ENCODE data around the gene RANBP17. TPM values are rescaled to one million over a fixed set of nuclear protein-coding genes. Genes with fewer than 3 reads are reported as not detected.

RANBP17 gene
- total RNA-seq, 1 donor from 2014 or later: 79.9 TPM

GRCh38 chr5:171129308-171129707 lies 267.5 kb downstream of the RANBP17 start:
- no peaks in the 10 kb centered on the region for H3K36me3 ChIP-seq (ENCODE audit: control insufficient read depth in 3 of 3, insufficient read depth in 3 of 3, low read length in 3 of 3)
- no peaks in the 10 kb centered on the region for H3K4me1 ChIP-seq (ENCODE audit: control insufficient read depth in 3 of 3, insufficient read depth in 3 of 3, low read length in 3 of 3)
- H3K27me3 ChIP-seq (ENCODE audit: control insufficient read depth in 3 of 3, insufficient read depth in 3 of 3, low read length in 3 of 3): no peaks in the 10 kb centered on the region
- H3K9me3 ChIP-seq (ENCODE audit: control insufficient read depth in 3 of 3, low read length in 3 of 3): no peaks in the 10 kb centered on the region
- H3K4me3 ChIP-seq (ENCODE audit: low read length in 3 of 3): no peak overlapping the region
- no peak overlapping the region for H3K9ac ChIP-seq (ENCODE audit: low read depth in 1 of 3, low read length in 3 of 3)
- H3K27ac ChIP-seq (ENCODE audit: low read depth, low read length): no peak overlapping the region

DNA sequence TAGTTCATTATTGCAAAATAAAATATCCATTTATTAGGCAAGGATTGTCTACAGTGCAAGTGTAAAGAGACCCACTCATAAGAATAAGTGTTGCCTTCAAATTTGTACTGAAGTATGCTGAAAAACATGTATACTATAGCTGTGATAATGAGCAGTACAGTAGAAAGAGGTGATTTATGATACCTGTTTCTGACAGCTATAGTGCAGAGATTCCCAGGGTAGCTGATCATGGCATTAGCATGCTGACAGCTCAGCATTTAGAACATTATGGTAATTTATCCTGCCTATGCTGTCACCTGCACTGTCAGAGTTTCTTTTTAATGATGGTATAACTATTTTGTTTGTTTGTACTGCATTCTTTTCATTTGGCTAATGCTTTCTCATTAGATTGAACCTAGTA lies 269.7 kb downstream of the RANBP17 start:
- H3K4me1 ChIP-seq (ENCODE audit: control insufficient read depth in 3 of 3, insufficient read depth in 3 of 3, low read length in 3 of 3): no peaks in the 10 kb centered on the region
- H3K9me3 ChIP-seq (ENCODE audit: control insufficient read depth in 3 of 3, low read length in 3 of 3): no peaks in the 10 kb centered on the region
- H3K36me3 ChIP-seq (ENCODE audit: control insufficient read depth in 3 of 3, insufficient read depth in 3 of 3, low read length in 3 of 3): no peaks in the 10 kb centered on the region
- no peak overlapping the region for H3K27ac ChIP-seq (ENCODE audit: low read depth, low read length)
- H3K4me3 ChIP-seq (ENCODE audit: low read length in 3 of 3): no peak overlapping the region
- no peak overlapping the region for H3K9ac ChIP-seq (ENCODE audit: low read depth in 1 of 3, low read length in 3 of 3)
- no peaks in the 10 kb centered on the region for H3K27me3 ChIP-seq (ENCODE audit: control insufficient read depth in 3 of 3, insufficient read depth in 3 of 3, low read length in 3 of 3)

- Histone ChIP-seq H3K36me3 (ENCODE audit: control insufficient read depth in 3 of 3, insufficient read depth in 3 of 3, low read length in 3 of 3) (no peaks in the 10 kb centered on the region), H3K9ac (ENCODE audit: low read depth in 1 of 3, low read length in 3 of 3) (no peak overlapping the region), H3K4me1 (ENCODE audit: control insufficient read depth in 3 of 3, insufficient read depth in 3 of 3, low read length in 3 of 3) (no peaks in the 10 kb centered on the region), H3K9me3 (ENCODE audit: control insufficient read depth in 3 of 3, low read length in 3 of 3) (no peaks in the 10 kb centered on the region), H3K4me3 (ENCODE audit: low read length in 3 of 3) (no peak overlapping the region), H3K27me3 (ENCODE audit: control insufficient read depth in 3 of 3, insufficient read depth in 3 of 3, low read length in 3 of 3) (no peaks in the 10 kb centered on the region), H3K27ac (ENCODE audit: low read depth, low read length) (no peak overlapping the region)
Observed at GRCh38 chr5:171137768-171138525, 276.1 kb downstream of the RANBP17 start.

DNA sequence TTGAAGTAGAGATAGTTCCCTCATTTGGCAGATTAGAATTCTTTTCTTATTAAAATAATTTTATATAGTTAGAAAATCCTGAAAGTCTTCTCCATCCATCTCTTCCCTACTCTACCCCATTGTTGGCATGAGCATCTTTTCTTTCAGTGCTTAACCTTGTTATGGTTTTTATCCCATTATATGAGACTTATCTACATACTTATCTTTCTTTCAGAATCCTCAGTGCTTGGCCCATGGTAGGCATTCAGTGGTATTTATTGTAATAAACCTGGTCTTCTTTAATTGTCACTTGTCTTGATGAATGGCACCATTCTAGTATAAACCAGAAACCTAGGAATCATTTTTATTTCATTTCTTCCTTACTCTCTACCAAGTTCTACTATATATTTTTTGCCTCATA lies 277.4 kb downstream of the RANBP17 start:
- Histone ChIP-seq H3K9me3 (ENCODE audit: control insufficient read depth in 3 of 3, low read length in 3 of 3) (no peaks in the 10 kb centered on the region), H3K4me1 (ENCODE audit: control insufficient read depth in 3 of 3, insufficient read depth in 3 of 3, low read length in 3 of 3) (no peaks in the 10 kb centered on the region), H3K9ac (ENCODE audit: low read depth in 1 of 3, low read length in 3 of 3) (no peak overlapping the region)

GRCh38 chr5:171142617-171143016 lies 280.8 kb downstream of the RANBP17 start:
- Histone ChIP-seq H3K4me1 (ENCODE audit: control insufficient read depth in 3 of 3, insufficient read depth in 3 of 3, low read length in 3 of 3) (no peaks in the 10 kb centered on the region), H3K27me3 (ENCODE audit: control insufficient read depth in 3 of 3, insufficient read depth in 3 of 3, low read length in 3 of 3) (no peaks in the 10 kb centered on the region), H3K9me3 (ENCODE audit: control insufficient read depth in 3 of 3, low read length in 3 of 3) (no peaks in the 10 kb centered on the region), H3K9ac (ENCODE audit: low read depth in 1 of 3, low read length in 3 of 3) (no peak overlapping the region), H3K36me3 (ENCODE audit: control insufficient read depth in 3 of 3, insufficient read depth in 3 of 3, low read length in 3 of 3) (no peaks in the 10 kb centered on the region), H3K4me3 (ENCODE audit: low read length in 3 of 3) (no peak overlapping the region), H3K27ac (ENCODE audit: low read depth, low read length) (no peak overlapping the region)

More for the DNA sequence above, 277.4 kb downstream of the RANBP17 start:
- H3K36me3 ChIP-seq (ENCODE audit: control insufficient read depth in 3 of 3, insufficient read depth in 3 of 3, low read length in 3 of 3): no peaks in the 10 kb centered on the region
- H3K4me3 ChIP-seq (ENCODE audit: low read length in 3 of 3): no peak overlapping the region
- no peaks in the 10 kb centered on the region for H3K27me3 ChIP-seq (ENCODE audit: control insufficient read depth in 3 of 3, insufficient read depth in 3 of 3, low read length in 3 of 3)
- H3K27ac ChIP-seq (ENCODE audit: low read depth, low read length): no peak overlapping the region

DNA sequence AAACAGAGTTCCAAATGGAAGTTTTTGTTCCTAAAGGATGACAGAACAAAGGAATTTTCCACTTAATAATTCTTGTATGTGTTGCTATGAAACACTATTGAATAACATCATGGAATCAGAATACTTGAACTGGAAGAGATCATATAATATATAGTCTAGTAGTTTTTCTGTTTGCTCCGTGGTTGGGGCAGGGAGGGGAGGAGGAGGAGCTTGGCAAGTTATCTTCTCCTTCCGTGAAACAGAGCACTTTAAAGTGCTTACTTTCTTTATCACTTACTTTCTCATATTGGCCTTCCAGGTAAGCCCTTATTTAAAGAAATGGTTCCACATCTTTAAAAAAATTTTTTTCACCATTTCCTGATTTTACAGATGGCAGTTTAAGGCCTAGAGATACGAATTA lies 281.4 kb downstream of the RANBP17 start:
- no peaks in the 10 kb centered on the region for H3K27me3 ChIP-seq (ENCODE audit: control insufficient read depth in 3 of 3, insufficient read depth in 3 of 3, low read length in 3 of 3)
- no peaks in the 10 kb centered on the region for H3K4me1 ChIP-seq (ENCODE audit: control insufficient read depth in 3 of 3, insufficient read depth in 3 of 3, low read length in 3 of 3)
- H3K9ac ChIP-seq (ENCODE audit: low read depth in 1 of 3, low read length in 3 of 3): no peak overlapping the region
- H3K36me3 ChIP-seq (ENCODE audit: control insufficient read depth in 3 of 3, insufficient read depth in 3 of 3, low read length in 3 of 3): no peaks in the 10 kb centered on the region
- no peak overlapping the region for H3K27ac ChIP-seq (ENCODE audit: low read depth, low read length)
- no peaks in the 10 kb centered on the region for H3K9me3 ChIP-seq (ENCODE audit: control insufficient read depth in 3 of 3, low read length in 3 of 3)
- H3K4me3 ChIP-seq (ENCODE audit: low read length in 3 of 3): no peak overlapping the region

DNA sequence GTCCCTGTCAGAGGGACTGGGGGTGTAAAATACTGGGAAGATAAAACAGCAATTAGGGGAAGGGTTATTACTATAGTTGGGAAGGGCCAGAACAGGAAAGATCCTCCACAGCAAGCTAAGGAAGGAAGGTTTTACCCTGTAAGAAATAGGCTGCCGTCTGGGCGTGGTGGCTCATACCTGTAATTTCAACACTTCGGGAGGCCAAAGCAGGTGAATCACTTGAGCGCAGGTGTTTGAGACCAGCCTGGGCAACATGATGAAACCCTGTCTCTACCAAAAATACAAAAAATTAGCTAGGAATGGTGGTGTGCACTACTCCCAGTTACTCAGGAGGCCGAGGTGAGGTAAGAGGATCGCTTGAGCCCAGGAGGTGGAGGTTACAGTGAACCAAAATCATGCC lies 282.1 kb downstream of the RANBP17 start:
- H3K27ac ChIP-seq (ENCODE audit: low read depth, low read length): no peak overlapping the region
- no peaks in the 10 kb centered on the region for H3K36me3 ChIP-seq (ENCODE audit: control insufficient read depth in 3 of 3, insufficient read depth in 3 of 3, low read length in 3 of 3)
- H3K9ac ChIP-seq (ENCODE audit: low read depth in 1 of 3, low read length in 3 of 3): no peak overlapping the region
- H3K4me1 ChIP-seq (ENCODE audit: control insufficient read depth in 3 of 3, insufficient read depth in 3 of 3, low read length in 3 of 3): no peaks in the 10 kb centered on the region
- no peaks in the 10 kb centered on the region for H3K9me3 ChIP-seq (ENCODE audit: control insufficient read depth in 3 of 3, low read length in 3 of 3)
- H3K4me3 ChIP-seq (ENCODE audit: low read length in 3 of 3): no peak overlapping the region
- H3K27me3 ChIP-seq (ENCODE audit: control insufficient read depth in 3 of 3, insufficient read depth in 3 of 3, low read length in 3 of 3): no peaks in the 10 kb centered on the region

DNA sequence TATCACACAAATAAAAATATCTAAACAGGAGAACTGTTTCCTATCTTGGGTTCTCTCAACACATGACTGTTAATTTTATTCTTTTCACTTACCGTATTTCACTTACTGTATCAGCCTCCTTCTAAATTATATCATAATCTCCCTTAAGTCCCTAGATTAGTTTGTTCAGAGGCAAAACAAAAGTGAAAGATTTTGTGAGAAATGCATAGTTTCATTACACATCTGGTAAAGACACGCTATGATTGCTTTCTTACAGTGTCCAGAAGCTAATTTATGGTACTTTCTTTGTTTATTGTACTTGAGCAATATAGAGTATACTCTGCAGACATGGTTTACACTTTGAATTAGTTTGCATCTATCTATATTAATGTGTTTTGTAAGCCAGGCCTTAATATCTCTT lies 287.5 kb downstream of the RANBP17 start:
- Histone ChIP-seq H3K27ac (ENCODE audit: low read depth, low read length) (no peak overlapping the region), H3K4me3 (ENCODE audit: low read length in 3 of 3) (no peak overlapping the region), H3K27me3 (ENCODE audit: control insufficient read depth in 3 of 3, insufficient read depth in 3 of 3, low read length in 3 of 3) (no peaks in the 10 kb centered on the region), H3K9me3 (ENCODE audit: control insufficient read depth in 3 of 3, low read length in 3 of 3) (no peaks in the 10 kb centered on the region), H3K36me3 (ENCODE audit: control insufficient read depth in 3 of 3, insufficient read depth in 3 of 3, low read length in 3 of 3) (no peaks in the 10 kb centered on the region), H3K4me1 (ENCODE audit: control insufficient read depth in 3 of 3, insufficient read depth in 3 of 3, low read length in 3 of 3) (no peaks in the 10 kb centered on the region), H3K9ac (ENCODE audit: low read depth in 1 of 3, low read length in 3 of 3) (no peak overlapping the region)

DNA sequence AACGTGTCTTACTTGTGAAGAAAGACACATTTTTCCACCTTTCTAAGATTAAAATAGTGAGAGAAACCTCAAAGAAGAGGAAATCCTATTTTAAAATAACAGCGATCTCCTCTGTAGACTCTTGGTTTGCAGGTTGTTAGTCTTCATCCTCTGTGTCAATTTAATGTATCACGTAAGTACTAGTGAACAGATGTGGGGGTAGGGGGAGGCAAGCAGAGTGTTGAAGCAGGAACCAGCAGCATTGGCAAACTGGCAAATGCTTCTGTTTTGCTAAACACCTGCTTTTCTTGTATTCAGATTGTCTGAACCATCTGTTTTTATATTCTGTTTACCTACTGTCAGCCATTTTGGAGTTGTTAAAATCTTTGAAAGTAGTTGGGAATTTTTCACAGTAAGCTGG lies 288.0 kb downstream of the RANBP17 start:
- Histone ChIP-seq H3K27me3 (ENCODE audit: control insufficient read depth in 3 of 3, insufficient read depth in 3 of 3, low read length in 3 of 3) (no peaks in the 10 kb centered on the region), H3K36me3 (ENCODE audit: control insufficient read depth in 3 of 3, insufficient read depth in 3 of 3, low read length in 3 of 3) (no peaks in the 10 kb centered on the region), H3K4me3 (ENCODE audit: low read length in 3 of 3) (no peak overlapping the region), H3K27ac (ENCODE audit: low read depth, low read length) (no peak overlapping the region), H3K9ac (ENCODE audit: low read depth in 1 of 3, low read length in 3 of 3) (no peak overlapping the region), H3K9me3 (ENCODE audit: control insufficient read depth in 3 of 3, low read length in 3 of 3) (no peaks in the 10 kb centered on the region), H3K4me1 (ENCODE audit: control insufficient read depth in 3 of 3, insufficient read depth in 3 of 3, low read length in 3 of 3) (no peaks in the 10 kb centered on the region)

GRCh38 chr5:171152382-171152781 lies 290.6 kb downstream of the RANBP17 start:
- Histone ChIP-seq H3K4me1 (ENCODE audit: control insufficient read depth in 3 of 3, insufficient read depth in 3 of 3, low read length in 3 of 3) (no peaks in the 10 kb centered on the region), H3K4me3 (ENCODE audit: low read length in 3 of 3) (no peak overlapping the region), H3K9me3 (ENCODE audit: control insufficient read depth in 3 of 3, low read length in 3 of 3) (no peaks in the 10 kb centered on the region), H3K9ac (ENCODE audit: low read depth in 1 of 3, low read length in 3 of 3) (no peak overlapping the region), H3K27me3 (ENCODE audit: control insufficient read depth in 3 of 3, insufficient read depth in 3 of 3, low read length in 3 of 3) (no peaks in the 10 kb centered on the region), H3K36me3 (ENCODE audit: control insufficient read depth in 3 of 3, insufficient read depth in 3 of 3, low read length in 3 of 3) (no peaks in the 10 kb centered on the region), H3K27ac (ENCODE audit: low read depth, low read length) (no peak overlapping the region)

All from skeletal muscle tissue (tissue), 4 donors.